ENCODE results near the gene PTGDR2.

DNA sequence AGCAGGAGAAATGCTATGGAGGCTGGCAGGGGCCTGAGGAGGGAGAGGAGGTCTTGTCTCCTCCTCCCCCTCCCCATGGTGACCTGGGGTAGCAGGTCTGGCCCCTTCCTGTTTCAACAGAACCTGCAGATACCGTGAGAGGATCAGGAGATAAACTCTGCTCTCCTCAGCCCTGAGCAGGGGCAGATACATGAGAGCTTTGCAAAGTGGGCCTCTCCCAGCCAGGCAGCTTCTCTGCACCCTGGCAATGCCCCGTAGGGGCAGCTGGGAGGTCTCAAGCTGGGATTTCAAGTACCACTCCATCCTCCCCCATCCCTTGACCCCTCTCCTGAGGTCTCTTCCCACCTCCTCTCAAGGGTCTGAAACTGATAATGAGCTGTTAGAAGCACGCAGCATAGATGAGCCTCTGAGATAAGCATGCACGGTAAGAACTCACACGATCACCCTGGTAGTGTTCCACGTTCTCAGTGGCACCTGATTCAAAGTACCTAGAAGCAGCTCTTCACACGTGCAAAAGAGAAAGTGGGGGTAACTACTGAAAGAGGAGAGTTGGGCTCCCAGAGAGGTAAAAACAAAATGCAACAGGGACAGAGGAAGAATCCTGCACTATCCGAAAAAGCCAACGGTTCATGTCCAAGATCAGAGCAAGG, 18.8 kb downstream of the PTGDR2 start:
- no peak for TF ChIP-seq POLR2A (IDR thresholded peaks at IDR 0.05; ENCODE audit: low read length)
- no peak for TF ChIP-seq GATA1 (IDR thresholded peaks at IDR 0.05; ENCODE audit: low read depth, low read length)
